ENCODE measurements around the gene STX5.
"Not testable (repeated sequence)": the region's sequence is repeated elsewhere in the genome, so short reads cannot be mapped to it uniquely, and the experiment has no call there.

DNA sequence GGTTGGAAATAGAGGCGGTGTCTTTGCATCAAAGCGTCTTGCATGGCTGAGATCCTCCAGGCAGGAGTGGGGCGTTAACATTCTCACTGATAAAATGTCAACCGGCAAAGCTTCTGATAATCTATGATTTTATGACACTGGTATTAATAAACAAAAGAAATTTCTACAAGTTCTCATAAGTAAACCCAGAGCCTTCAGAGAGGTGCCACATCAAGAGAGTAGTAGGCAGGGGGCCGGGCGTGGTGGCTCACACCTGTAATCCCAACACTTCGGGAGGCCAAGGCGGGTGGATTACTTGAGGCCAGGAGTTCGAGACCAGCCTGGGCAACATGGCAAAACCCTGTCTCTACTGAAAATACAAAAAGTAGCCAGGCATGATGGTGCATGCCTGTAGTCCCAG is 11.0 kb upstream of the STX5 start:
- TF ChIP-seq, protein P1, sequence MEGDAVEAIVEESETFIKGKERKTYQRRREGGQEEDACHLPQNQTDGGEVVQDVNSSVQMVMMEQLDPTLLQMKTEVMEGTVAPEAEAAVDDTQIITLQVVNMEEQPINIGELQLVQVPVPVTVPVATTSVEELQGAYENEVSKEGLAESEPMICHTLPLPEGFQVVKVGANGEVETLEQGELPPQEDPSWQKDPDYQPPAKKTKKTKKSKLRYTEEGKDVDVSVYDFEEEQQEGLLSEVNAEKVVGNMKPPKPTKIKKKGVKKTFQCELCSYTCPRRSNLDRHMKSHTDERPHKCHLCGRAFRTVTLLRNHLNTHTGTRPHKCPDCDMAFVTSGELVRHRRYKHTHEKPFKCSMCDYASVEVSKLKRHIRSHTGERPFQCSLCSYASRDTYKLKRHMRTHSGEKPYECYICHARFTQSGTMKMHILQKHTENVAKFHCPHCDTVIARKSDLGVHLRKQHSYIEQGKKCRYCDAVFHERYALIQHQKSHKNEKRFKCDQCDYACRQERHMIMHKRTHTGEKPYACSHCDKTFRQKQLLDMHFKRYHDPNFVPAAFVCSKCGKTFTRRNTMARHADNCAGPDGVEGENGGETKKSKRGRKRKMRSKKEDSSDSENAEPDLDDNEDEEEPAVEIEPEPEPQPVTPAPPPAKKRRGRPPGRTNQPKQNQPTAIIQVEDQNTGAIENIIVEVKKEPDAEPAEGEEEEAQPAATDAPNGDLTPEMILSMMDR (IDR thresholded peaks at IDR 0.05): not testable (repeated sequence)
- not testable (repeated sequence) for TF ChIP-seq ZFX (IDR thresholded peaks at IDR 0.05; ENCODE audit: borderline replicate concordance)
